Spleen (tissue), 11 donors: Measurements from ENCODE around the gene GJB5. TPM values are rescaled to one million over a fixed set of nuclear protein-coding genes. Genes with fewer than 3 reads are reported as not detected.

Source experiments
- DNase-seq: peaks from one replicate; pipeline ENCODE4 v3.0.0-alpha.2; 2020
- H3K27ac ChIP-seq, 8 donors: fragments of 200-600 bp; sonication (generic) in 7 of 8; 1 replicate in 4 of 8; 2 replicates in 4 of 8; pipeline versions ENCODE4 v1.5.0 to v1.8.0; 2016 to 2021; ENCODE audit warnings: inconsistent platforms in 4 of 8, mild to moderate bottlenecking in 4 of 8, moderate library complexity in 1 of 8
- H3K27me3 ChIP-seq, 7 donors: fragments of 200-600 bp; sonication (generic) in 6 of 7; replicated peaks in 1 of 7; 1 replicate in 4 of 7; 2 replicates in 3 of 7; pipeline versions ENCODE4 v1.5.0 to v1.8.0; 2016 to 2021; ENCODE audit warnings: inconsistent platforms in 3 of 7, mild to moderate bottlenecking in 1 of 7
- H3K36me3 ChIP-seq, 6 donors: fragments of 200-600 bp; sonication (generic) in 5 of 6; 1 replicate in 4 of 6; 2 replicates in 2 of 6; pipeline versions ENCODE4 v1.5.0 to v1.8.0; 2016 to 2021; ENCODE audit warnings: inconsistent platforms in 2 of 6
- H3K4me1 ChIP-seq, 6 donors: fragments of 200-600 bp; sonication (generic) in 5 of 6; 1 replicate in 3 of 6; 2 replicates in 3 of 6; pipeline versions ENCODE4 v1.5.0 to v1.8.0; 2016 to 2021; ENCODE audit warnings: inconsistent platforms in 3 of 6
- H3K4me3 ChIP-seq, 8 donors: fragments of 200-600 bp; sonication (generic) in 7 of 8; 1 replicate in 4 of 8; 2 replicates in 4 of 8; pipeline versions ENCODE4 v1.5.0 to v1.8.0; 2016 to 2021; ENCODE audit warnings: inconsistent platforms in 4 of 8, mild to moderate bottlenecking in 4 of 8, moderate library complexity in 2 of 8
- H3K9me3 ChIP-seq, 8 donors: fragments of 200-600 bp; sonication (generic) in 7 of 8; 1 replicate in 4 of 8; 2 replicates in 4 of 8; pipeline versions ENCODE4 v1.5.0 to v1.8.0; 2016 to 2021; ENCODE audit warnings: inconsistent platforms in 4 of 8
- POLR2A ChIP-seq, 3 donors: fragments of 450-650 bp; IDR thresholded peaks; one replicate each; pipeline ENCODE4 v1.5.1; 2017; ENCODE audit warnings: antibody characterized with exemption in 3 of 3, mild to moderate bottlenecking in 1 of 3
- POLR2AphosphoS5 ChIP-seq, 3 donors: sonication (generic); formaldehyde crosslinking; IDR thresholded peaks; one replicate each; pipeline ENCODE4 v1.5.1; 2017; ENCODE audit warnings: antibody characterized with exemption in 3 of 3
- WGBS, 5 donors: extraction: QIAGEN DNeasy Blood & Tissue Kit in 3 of 5; methylation state at CpG; one replicate each; pipeline versions ENCODE4 v1.1.5 to v1.1.7; 2013 to 2018; 5-methylcytosine and 5-hydroxymethylcytosine counted together
- intact Hi-C: fragments of 100-400 bp; cut with DNase I; formaldehyde crosslinking; loops from one replicate; pipeline ENCODE4 v1.15.0; 2023; ENCODE audit warnings: low total_unique reads
- polyA plus RNA-seq, 3 donors: library from polyadenylated mRNA; stranded (reverse); fragments of 200-250 nt; gene quantifications; one replicate each; pipeline ENCODE4 v1.2.1, GENCODE V29; 2013
- total RNA-seq, 7 donors: library from RNA; depleted of rRNA in 3 of 7; stranded (reverse); fragments of >200 nt in 3 of 7; fragmentation: NEBNext Ultra II Directional in 4 of 7; extraction: Animal tissue kit (Norgen Biotek cat#: 25700) in 4 of 7; gene quantifications; one replicate each; pipeline versions ENCODE4 v1.1.0 to v1.2.1, GENCODE V29; 2016 to 2021
- TF ChIP-seq, protein P1 (sequence below), 11 experiments: fragments of 200-600 bp in 7 of 11; fragments of 450-650 bp in 4 of 11; sonication (generic) in 4 of 11; IDR thresholded peaks in 8 of 11; conservative IDR thresholded peaks in 3 of 11; 1 replicate in 7 of 11; 2 replicates in 4 of 11; pipeline versions ENCODE4 v1.4.0 to v1.8.0; 2016 to 2021; ENCODE audit warnings: antibody characterized with exemption in 11 of 11, inconsistent platforms in 4 of 11, mild to moderate bottlenecking in 1 of 11
- donor health status: healthy with polysubstance abuse.
- donor health status: DM: no; HTN: no; CAD: no; lungs with moderate emphysema.
- donor health status: DM: no; HTN: no; CAD: no.
- donor health status: Bipolar disorder and iron deficiency.
- donor health status: healthy.
- donor health status: DM: no; HTN: no; CAD: no.
- donor health status: DM: yes; HTN: yes; CAD: no.

Gene GJB5
- total and polyA plus RNA-seq, 10 donors, result 0.06 TPM; not detected in 9

DNA sequence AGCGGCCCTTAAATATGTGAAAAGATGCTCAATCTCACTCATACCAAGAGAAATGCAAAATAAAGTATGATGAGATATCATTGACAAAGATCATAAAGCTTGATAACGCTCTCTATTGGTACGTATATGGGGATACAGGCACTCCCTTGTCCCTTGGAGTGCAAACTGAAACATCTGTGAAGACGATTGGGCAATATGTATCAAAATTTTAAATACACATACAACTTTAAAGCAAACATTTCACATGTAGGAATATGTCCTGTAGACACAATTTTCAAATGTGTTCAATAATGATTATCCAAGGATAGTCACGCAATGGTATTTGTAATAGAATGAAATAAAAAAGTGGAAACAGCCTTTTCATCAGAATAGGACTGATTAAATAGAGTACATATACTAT lies 24.2 kb downstream of the GJB5 start:
- Histone ChIP-seq H3K36me3 (no peaks in the 10 kb centered on the region), H3K4me1 (peaks cover 6 to 17% (median 11%) of the 10 kb centered on the region in 6 donors), H3K4me3 (no peak overlapping the region), H3K27me3 (peaks cover 5 to 78% (median 30%) of the 10 kb centered on the region in 7 donors), H3K9me3 (no peaks in the 10 kb centered on the region), H3K27ac (no peak overlapping the region)
- WGBS, 5 donors, result 72 to 95% (median 89%) methylated on average over 5 of the region's 5 CpGs
- TF ChIP-seq POLR2AphosphoS5 (IDR thresholded peaks at IDR 0.05), result no peak
- no peak for TF ChIP-seq POLR2A (IDR thresholded peaks at IDR 0.05)
- TF ChIP-seq, protein P1, sequence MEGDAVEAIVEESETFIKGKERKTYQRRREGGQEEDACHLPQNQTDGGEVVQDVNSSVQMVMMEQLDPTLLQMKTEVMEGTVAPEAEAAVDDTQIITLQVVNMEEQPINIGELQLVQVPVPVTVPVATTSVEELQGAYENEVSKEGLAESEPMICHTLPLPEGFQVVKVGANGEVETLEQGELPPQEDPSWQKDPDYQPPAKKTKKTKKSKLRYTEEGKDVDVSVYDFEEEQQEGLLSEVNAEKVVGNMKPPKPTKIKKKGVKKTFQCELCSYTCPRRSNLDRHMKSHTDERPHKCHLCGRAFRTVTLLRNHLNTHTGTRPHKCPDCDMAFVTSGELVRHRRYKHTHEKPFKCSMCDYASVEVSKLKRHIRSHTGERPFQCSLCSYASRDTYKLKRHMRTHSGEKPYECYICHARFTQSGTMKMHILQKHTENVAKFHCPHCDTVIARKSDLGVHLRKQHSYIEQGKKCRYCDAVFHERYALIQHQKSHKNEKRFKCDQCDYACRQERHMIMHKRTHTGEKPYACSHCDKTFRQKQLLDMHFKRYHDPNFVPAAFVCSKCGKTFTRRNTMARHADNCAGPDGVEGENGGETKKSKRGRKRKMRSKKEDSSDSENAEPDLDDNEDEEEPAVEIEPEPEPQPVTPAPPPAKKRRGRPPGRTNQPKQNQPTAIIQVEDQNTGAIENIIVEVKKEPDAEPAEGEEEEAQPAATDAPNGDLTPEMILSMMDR (IDR thresholded peaks at IDR 0.05 in 8 of 11, conservative IDR thresholded peaks at IDR 0.05 in 3 of 11), result no peak
- no peak for DNase-seq
- intact Hi-C loops, result no loop called here

DNA sequence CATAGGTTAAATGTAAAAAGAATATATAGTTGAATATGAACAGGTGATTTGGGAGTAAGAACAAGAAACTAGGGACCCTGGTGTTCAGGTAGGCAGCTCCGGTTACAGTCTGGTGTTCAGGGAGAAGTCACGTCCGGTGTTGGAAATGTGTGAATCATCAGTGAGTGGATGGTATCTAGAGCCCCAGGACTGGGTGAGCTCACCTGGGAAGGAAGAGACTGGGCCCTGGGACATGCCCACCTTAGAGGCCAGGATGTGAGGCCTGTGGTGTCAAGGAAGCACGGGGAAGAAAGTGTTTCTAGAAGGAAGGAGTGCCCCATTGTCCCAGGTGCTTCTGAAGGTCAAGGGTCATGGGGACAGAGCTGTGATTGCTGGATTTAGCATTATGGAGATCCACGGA lies 24.7 kb downstream of the GJB5 start:
- peaks cover 5 to 78% (median 30%) of the 10 kb centered on the region in 7 donors for H3K27me3 ChIP-seq

DNA sequence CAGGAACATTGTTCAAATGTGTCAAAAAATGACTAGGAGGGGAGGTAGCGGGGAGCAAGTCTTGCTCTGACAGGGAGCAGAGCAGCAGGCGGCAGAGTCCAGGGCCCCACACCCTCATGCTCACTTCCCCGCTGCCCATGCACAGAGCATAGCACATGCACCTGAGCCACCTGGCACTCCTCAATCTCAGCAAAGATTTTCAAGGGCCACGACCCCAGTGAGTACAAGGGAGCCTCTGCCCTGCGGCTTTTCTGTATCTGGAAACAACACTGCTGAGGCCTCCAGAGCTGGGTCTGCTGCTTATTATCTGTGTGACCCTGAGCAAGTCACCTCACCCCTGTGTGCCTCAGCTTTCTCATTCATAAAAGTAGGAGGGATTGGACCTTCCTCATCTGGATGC lies 25.1 kb downstream of the GJB5 start:
- Histone ChIP-seq H3K36me3 (no peaks in the 10 kb centered on the region), H3K27ac (no peak overlapping the region), H3K4me1 (peaks cover 6 to 17% (median 11%) of the 10 kb centered on the region in 6 donors), H3K27me3 (peaks cover 5 to 80% (median 30%) of the 10 kb centered on the region in 7 donors), H3K9me3 (no peaks in the 10 kb centered on the region), H3K4me3 (no peak overlapping the region)
- WGBS, 5 donors, result 74 to 93% (median 87%) methylated on average over 4 to 5 of the region's 5 CpGs
- DNase-seq, result peak; percentile 36
- no peak for TF ChIP-seq POLR2AphosphoS5 (IDR thresholded peaks at IDR 0.05)
- intact Hi-C loops, result no loop called here

More for the DNA sequence above, 24.7 kb downstream of the GJB5 start:
- WGBS, 5 donors, result 82 to 92% (median 85%) methylated on average over 5 of the region's 5 CpGs
- H3K4me1 ChIP-seq, result peaks cover 6 to 17% (median 11%) of the 10 kb centered on the region in 6 donors
- TF ChIP-seq, protein P1 (IDR thresholded peaks at IDR 0.05 in 8 of 11, conservative IDR thresholded peaks at IDR 0.05 in 3 of 11), result no peak
- TF ChIP-seq POLR2AphosphoS5 (IDR thresholded peaks at IDR 0.05), result no peak
- TF ChIP-seq POLR2A (IDR thresholded peaks at IDR 0.05), result no peak
- no peak overlapping the region for H3K27ac ChIP-seq
- intact Hi-C loops, result no loop called here
- H3K4me3 ChIP-seq, result no peak overlapping the region
- DNase-seq, result no peak
- no peaks in the 10 kb centered on the region for H3K36me3 ChIP-seq
- H3K9me3 ChIP-seq, result no peaks in the 10 kb centered on the region

- DNase-seq, result no peak
- no peak overlapping the region for H3K27ac ChIP-seq
- H3K36me3 ChIP-seq, result no peaks in the 10 kb centered on the region
- H3K4me3 ChIP-seq, result no peak overlapping the region
- no peaks in the 10 kb centered on the region for H3K9me3 ChIP-seq
- peaks cover 6 to 17% (median 11%) of the 10 kb centered on the region in 6 donors for H3K4me1 ChIP-seq
- intact Hi-C loops, result no loop called here
- WGBS, 5 donors, result 88 to 95% (median 92%) methylated on average over 2 of the region's 2 CpGs
- peaks cover 5 to 86% (median 30%) of the 10 kb centered on the region in 7 donors for H3K27me3 ChIP-seq
- TF ChIP-seq POLR2AphosphoS5 (IDR thresholded peaks at IDR 0.05) (no peak), POLR2A (IDR thresholded peaks at IDR 0.05) (no peak)
- TF ChIP-seq, protein P1 (IDR thresholded peaks at IDR 0.05 in 8 of 11, conservative IDR thresholded peaks at IDR 0.05 in 3 of 11), result no peak
Measured at GRCh38 chr1:34780528-34780927, 25.7 kb downstream of the GJB5 start.
